SK-N-SH treated with all-trans-retinoic acid at 6 μM for 48 hours (cell line): ENCODE measurements around the gene NADSYN1.

Experiments used
- ISL1 ChIP-seq: fragments of 250-450 bp; sonication (Bioruptor Pico); IDR thresholded peaks from 2 replicates; pipeline ENCODE4 v2.1.2; 2022; ENCODE audit warnings: mild to moderate bottlenecking, moderate library complexity
- SNAI2 ChIP-seq: fragments of 250-450 bp; sonication (Bioruptor Pico); IDR thresholded peaks from 2 replicates; pipeline ENCODE4 v1.5.0; 2020; ENCODE audit warnings: mild to moderate bottlenecking, moderate library complexity
- TCF4 ChIP-seq: fragments of 250-450 bp; sonication (Bioruptor Pico); IDR thresholded peaks from 2 replicates; pipeline ENCODE4 v1.8.0; 2021; ENCODE audit warnings: mild to moderate bottlenecking, moderate library complexity, borderline replicate concordance
- ZFP3 ChIP-seq: fragments of 250-450 bp; sonication (Bioruptor Pico); IDR thresholded peaks from 2 replicates; pipeline ENCODE4 v1.5.0; 2020; ENCODE audit warnings: mild to moderate bottlenecking, moderate library complexity
- ZFP30 ChIP-seq: fragments of 450-650 bp; formaldehyde crosslinking; IDR thresholded peaks from 2 replicates; pipeline ENCODE4 v1.5.0; 2022; ENCODE audit warnings: mild to moderate bottlenecking, moderate library complexity
- ZNF70 ChIP-seq: fragments of 450-650 bp; formaldehyde crosslinking; IDR thresholded peaks from 2 replicates; pipeline ENCODE4 v1.5.0; 2020; ENCODE audit warnings: mild to moderate bottlenecking, moderate library complexity

DNA sequence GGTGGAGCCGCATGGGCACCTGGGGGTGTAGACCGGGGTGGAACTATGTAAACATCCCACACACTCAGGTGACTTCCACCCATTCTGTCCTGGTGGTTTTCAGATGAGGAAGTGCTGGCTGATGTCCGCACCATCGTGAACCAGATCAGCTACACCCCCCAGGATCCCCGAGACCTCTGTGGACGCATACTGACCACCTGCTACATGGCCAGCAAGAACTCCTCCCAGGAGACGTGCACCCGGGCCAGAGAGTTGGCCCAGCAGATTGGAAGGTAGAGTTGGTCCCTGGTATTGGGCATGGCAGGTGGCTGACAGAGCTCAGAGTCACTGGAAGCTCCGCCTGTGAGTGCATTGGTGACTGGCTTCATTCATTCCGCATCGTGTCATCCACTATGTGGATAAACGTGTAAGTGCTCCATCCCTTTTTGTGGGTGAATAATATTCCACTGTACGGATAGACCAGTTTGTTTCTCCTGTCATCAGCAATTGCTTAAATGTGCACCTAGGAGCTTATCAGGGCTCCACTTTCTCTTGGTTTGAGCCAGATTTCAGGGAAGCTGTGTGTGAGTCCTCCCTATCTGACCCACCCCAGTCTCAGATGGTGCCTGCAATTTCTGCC is 29.9 kb downstream of the NADSYN1 start:
- TF ChIP-seq ZNF70 (CRISPR knock-in tag) (no peak), ISL1 (no peak), SNAI2 (CRISPR knock-in tag) (no peak), ZFP3 (CRISPR knock-in tag) (no peak), TCF4 (no peak), ZFP30 (CRISPR knock-in tag) (no peak)
